IPS-11a (cell line): ENCODE measurements around the gene RAD18.

Source experiments
- H3K4me3 ChIP-seq: one replicate; pipeline ENCODE4 v1.5.1; 2013; ENCODE audit warnings: low read depth, low read length, control low read depth

The RAD18 gene

DNA sequence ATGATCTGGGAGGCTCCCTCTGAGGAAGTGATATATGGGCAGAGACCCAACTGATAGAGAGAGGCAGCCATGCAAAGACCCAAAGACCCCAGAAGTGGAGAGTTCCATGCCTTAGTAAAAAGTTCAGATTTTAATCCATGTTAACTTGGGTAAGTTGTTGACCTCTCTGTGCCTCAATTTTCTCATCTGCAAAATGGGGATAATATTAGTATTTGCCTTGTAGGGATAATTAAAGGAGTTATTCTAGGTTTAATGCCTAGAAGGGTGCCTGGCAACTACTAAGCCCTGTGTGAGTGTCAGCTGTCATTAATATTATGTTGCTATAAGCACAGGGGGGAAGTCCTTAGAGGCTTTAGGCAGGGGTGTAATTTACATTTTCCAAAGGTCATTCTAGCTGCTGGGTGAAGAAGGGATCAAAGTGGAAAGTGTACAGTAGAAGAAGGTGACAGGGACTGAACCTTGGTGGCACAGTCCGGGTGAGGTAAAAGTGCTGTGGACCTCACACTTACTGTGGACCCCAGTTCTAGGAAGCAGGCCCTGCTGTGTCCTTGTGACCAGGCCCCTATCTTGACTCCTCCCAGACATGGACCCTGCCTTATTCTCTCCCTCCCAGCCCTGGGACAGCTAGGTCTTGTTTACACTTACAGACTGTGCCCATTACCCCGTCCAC, 3.0 kb upstream of the RAD18 start:
- no peak overlapping the region for H3K4me3 ChIP-seq

DNA sequence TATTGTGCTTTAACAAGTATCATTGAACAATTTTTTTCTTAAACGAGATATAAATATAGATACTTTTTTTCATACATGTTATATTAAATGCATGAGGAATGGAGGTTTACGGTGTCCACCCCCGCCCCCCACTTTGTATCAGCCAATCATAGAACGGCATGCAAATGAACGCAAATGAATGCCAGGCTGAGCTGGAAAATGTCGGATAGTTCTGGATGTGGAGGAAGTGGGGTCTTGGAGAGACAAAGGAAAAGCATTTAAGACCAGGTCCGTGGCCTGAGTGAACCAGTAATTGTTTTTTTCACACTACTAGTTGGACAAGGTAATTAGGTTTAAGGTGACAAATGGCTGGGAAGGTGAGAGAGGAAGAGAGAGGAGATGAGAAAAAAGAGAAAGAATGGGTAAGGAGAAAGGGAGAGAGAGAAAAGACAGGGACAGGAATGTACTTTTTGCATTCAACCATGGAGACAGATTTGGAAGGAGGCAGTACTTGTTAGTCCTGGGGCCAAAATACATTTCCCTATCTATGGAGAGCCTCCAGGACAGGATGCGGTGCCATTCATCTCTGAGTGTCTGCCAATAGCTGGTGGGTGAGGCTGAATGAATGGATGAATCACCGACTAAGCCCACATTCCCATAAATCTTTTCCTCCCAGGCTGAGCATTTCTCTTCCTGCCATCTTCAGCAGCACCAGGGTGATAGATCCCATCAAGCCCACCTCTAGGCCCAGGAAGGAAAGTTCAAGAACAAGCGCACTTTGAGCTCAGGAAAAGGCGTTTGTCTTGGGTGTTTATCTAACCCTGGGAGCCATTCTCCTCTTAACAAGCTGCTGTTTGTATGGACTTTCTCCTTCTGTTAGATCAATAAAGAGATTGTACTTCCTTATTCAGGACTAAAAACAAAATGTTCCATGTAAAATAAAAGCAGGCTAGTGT, 1.4 kb upstream of the RAD18 start:
- no peak overlapping the region for H3K4me3 ChIP-seq

DNA sequence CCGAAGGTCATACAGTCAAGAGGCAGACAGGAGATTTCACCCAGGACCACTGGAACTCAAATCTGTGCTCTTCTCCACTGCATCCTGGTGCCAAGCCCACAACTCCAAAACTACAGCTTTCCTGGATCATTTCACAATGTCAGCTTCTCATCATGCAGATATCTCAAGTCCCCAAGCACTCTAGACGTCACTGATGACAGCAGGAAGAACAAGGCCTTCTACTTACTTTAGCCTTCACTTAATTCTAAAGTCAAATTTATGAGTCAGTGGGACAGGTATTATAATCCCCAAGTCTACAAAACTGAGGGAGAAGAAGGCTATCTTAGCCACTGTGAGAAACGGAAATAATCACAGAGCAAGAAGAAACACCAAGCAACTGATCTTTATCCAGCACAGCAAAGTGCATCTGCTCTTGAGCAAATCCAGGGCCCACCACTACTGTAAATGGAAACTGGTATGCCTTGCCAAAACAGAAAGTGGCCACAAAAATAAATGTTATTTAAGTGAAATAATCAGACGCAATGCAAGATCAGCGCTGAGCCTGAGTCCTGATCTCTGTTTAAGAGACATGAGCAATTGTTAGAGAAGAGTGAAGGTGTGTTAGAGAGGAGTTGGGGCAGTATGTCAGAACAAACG, 928 bp downstream of the RAD18 start:
- peak overlapping the region; percentile 58 for H3K4me3 ChIP-seq

DNA sequence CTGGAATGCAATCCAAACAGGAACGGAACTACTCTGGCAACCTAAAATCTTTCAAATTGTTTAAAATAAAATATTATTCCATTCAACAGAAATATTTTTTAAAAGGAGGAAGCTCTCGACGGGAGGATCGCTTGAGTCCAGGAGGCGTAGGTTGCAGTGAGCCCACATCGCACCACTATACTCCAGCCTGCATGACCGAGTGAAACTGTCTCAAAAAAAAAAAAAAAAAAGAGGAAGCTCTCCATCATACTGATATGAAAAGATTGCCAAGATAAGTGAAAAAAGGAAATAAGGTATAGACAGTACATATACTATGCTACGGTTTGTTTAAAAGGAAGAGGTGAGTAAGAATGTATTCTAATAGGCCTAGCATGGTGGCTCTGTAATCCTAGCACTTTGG, 3.6 kb downstream of the RAD18 start:
- no peak overlapping the region for H3K4me3 ChIP-seq

GRCh38 chr3:8954938-8955763, 8.1 kb downstream of the RAD18 start:
- H3K4me3 ChIP-seq = no peak overlapping the region

- H3K4me3 ChIP-seq = no peak overlapping the region
Observed at GRCh38 chr3:8953313-8953712, 10.0 kb downstream of the RAD18 start.

DNA sequence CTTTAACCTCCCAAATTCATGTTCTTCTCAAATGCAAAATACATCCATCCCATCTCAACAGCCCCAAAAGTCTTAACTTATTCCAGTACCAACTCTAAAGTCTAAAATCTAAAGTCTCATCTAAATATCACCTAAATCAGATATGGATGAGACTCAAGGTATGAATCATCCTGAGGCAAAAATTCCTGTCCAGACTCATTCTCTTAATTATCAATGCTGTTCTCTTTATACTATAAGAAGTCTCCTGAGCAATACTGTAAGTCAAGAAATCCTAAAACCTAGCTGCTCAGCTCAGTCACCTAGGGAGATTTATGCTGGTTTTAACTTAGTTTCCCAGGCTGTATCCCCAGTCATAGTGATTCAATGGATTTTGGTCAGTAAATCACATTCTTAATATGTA, 11.1 kb downstream of the RAD18 start:
- no peak overlapping the region for H3K4me3 ChIP-seq

GRCh38 chr3:8945890-8946600, 17.2 kb downstream of the RAD18 start:
- H3K4me3 ChIP-seq = no peak overlapping the region

- no peak overlapping the region for H3K4me3 ChIP-seq
Observed at GRCh38 chr3:8942746-8943488, 20.4 kb downstream of the RAD18 start.

- no peak overlapping the region for H3K4me3 ChIP-seq
Observed at GRCh38 chr3:8942115-8942514, 21.2 kb downstream of the RAD18 start.

DNA sequence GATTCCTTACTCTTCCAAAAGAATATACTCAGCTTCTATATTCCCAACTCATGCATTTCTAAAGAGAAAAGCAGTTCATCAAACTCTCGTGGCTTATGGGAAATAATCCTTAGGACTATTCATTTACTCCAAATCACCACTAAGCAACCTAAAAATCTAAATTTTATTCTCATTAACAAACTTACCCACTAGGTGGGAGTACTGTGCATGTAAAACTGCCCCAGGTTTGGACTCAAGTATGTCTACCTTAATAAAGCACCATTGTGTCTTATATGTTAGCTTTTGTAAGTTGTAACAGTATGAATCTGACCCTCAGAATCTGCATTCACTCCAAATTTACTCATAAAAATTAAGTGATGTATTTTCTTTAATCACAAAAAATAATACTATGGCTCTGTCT, 25.3 kb downstream of the RAD18 start:
- H3K4me3 ChIP-seq = no peak overlapping the region

DNA sequence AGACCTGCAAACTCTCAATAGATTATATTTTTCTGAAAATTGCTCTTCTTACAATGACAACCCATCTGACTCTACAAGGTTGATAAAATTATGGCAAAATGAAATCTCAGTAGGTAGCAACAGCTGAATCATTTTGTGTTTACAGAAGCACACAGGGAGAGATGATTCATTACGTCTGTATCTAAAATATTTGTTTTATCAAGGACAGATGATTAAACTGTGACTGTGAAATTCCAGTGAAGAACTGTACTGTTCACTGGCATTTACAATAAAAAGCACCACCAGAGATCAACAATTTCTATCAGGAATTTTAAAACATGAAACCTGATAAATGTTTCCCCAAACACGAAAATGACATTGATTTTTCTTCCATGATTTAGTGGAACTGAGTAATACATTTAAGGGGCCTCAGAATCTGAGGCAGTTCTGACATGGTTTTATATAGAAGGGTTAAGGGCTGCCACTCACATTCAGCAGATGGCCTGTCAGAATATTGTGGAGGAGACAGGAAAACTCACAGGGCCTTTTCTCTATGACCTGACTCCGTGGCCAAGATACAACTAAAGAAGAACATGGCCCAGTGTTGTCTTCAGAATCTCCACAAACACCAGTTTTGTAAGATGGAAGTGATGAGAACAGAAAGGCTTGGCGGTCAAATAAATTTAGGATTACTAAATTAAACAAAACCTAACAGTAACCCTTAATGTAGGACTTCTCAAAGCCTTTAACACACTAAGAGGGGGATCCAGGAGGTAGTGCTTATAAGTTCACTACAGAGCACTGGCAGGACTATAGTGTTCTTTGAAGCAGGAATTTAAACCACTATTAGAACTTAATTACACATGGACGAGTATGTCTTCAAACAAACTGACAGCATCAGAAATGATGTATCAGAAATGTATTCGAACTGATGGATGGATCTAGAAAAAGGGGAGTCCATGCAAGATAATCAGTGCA, 25.9 kb downstream of the RAD18 start:
- H3K4me3 ChIP-seq = no peak overlapping the region

GRCh38 chr3:8932507-8932906, 30.8 kb downstream of the RAD18 start:
- H3K4me3 ChIP-seq = no peak overlapping the region

DNA sequence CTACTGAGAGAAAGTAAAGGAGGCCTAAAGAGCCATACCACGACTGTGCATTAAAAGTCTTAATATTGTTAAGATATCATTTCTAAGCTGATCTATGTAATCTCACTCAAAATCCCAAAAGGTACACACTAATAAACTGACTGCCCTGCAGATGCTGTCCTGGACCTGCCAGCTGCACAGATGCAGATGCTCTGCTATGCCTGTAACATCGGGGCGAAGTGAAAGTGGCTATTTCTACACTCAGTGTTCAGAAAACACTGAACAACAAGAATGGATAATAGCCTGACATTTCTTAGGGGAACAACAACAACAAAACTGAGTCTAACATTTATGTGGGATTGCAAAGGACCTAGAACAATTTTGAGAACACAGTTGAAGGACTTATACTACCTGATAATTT, 31.9 kb downstream of the RAD18 start:
- no peak overlapping the region for H3K4me3 ChIP-seq

DNA sequence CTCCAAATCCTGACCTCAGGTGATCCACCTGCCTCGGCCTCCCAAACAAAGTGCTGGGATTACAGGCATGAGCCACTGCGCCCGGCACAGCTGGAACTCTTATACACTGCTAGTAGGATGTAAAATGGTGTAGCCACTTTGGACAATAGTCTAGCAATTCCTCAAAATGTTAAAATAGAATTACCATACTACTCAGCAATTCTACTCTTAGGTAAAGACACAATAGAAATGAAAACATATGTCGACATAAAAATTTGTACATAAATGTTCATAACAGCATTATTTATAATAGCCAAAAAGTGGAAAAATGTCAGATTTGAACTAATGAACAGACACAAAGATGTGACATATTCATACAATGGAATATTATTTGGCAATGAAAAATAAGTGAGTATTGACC, 33.4 kb downstream of the RAD18 start:
- no peak overlapping the region for H3K4me3 ChIP-seq

GRCh38 chr3:8914491-8914890, 48.8 kb downstream of the RAD18 start:
- no peak overlapping the region for H3K4me3 ChIP-seq

GRCh38 chr3:8911781-8912180, 51.5 kb downstream of the RAD18 start:
- H3K4me3 ChIP-seq = no peak overlapping the region

- H3K4me3 ChIP-seq = no peak overlapping the region
Observed at GRCh38 chr3:8909160-8909559, 54.1 kb downstream of the RAD18 start.

DNA sequence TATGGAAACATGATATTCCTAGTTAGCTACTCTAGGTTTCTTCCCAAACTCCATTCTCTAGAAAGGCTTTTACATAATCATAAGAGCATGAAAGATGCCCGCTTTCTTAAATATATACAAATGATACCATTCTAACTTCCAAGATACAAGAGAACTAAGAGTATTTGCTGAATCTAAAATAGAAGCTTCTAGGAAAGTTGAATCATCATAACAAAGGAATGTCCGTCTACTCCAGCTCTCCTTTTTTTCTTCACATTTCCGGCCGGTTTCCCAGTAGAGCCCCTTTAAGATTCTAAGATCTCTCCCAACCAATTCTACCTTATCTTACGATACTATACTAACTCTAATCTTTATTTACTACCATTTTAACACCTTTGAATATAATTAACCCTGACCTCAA, 60.1 kb downstream of the RAD18 start:
- H3K4me3 ChIP-seq = no peak overlapping the region
